Left kidney (tissue), 2 donors: Measurements from ENCODE around the gene EPS8L2. TPM values are rescaled to one million over a fixed set of nuclear protein-coding genes. Genes with fewer than 3 reads are reported as not detected.

Experiments used
- DNase-seq: peaks from one replicate; pipeline ENCODE4 v3.0.0-alpha.2; 2013
- polyA plus RNA-seq: library from polyadenylated mRNA; unstranded; fragments of 120-200 nt; gene quantifications from one replicate; pipeline ENCODE4 v1.2.1, GENCODE V29; 2013; ENCODE audit not compliant: insufficient read length

Gene EPS8L2
- polyA plus RNA-seq, 1 donor = 115 TPM

- no peak for DNase-seq
These were observed 2.5 kb upstream of the EPS8L2 start for GRCh38 chr11:703506-703905.

DNA sequence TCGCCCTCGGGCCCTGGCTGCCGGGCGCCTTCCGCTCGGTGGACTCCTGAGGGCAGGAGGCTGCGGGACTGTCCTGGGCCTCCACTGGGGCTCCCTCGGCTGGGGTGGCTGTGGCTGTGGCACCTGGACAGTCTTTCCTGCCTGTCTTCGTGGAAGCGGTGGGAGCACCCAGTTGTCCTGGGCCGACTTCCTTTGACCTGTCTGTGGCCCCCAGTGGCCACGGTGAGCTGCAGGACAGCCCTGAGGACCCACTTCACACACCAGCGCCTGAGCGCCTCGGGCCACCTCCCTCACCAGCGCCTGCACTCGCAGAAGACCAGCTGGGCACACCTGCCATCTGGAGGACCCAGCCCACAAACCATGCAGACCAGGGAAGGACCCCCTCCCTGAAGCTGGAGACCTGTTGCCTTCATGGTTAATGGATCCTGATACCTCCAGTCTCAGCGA lies 1.8 kb upstream of the EPS8L2 start:
- DNase-seq = no peak

DNA sequence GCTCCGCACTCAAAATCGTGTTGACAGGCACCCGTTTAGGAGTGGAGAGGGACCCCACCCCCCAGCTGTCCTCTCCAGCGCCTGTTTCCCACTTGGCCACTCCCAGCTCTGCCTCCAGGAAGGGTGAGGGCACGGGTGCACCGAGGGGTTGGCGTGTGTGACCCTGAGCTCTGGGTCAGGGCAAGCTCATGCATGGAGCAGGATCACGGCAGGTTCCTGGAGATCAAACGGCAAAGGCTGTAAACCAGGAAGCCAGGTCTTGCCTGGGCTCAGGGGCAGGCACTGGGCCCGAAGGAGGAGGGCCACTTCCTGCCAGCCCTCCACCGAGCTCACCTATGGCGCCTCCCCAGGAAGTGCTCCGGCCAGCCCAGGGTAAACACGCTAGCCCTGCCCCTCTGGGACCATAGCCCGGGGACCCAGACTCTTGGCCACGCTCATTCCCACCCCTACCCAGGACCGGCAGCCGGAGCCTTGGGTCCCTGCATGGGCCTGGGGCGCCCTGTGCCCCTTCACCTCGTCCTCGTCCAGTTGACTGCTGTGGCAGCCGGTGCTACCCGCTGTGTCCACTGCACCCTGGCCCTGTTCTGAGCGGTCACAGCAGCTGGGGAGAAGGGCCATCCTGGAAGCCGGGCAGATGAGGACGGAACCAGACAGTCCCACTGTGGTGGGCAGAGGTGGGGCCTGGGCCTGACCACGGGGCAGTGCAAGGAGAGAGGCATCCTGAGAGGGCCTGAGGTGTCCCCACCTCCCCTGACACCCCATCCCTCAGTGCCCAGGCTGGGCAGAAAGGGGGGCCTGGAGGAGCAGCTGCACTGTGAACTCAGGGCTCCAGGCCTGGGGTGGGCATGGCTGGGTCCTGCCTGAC lies 1.0 kb upstream of the EPS8L2 start:
- no peak for DNase-seq

DNA sequence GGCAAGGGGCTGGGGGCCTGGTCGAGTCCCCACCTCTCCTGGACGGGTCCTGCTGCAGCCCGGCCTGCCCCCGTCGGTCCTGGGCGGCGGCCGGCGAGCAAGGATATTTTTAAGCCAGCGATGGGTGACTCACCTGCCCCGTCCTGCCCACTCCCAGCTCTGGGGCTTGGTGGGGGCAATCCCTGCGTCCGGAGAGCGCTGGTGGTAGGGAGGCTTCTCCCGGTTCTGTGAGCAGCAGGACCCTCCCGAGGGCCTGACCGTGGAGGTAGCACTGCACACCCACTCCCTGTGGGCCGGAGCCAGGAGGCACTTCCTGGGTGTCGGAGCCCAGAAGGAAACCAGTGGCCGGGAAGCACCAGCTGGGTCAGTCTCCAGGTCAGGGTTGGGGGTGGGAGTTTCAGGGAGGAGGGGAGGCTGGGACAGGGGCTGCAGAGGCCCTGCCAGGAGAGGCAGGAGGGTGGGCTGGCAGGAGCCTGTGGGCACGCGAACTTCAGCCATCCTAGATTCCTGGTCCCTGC lies 467 bp downstream of the EPS8L2 start:
- no peak for DNase-seq

DNA sequence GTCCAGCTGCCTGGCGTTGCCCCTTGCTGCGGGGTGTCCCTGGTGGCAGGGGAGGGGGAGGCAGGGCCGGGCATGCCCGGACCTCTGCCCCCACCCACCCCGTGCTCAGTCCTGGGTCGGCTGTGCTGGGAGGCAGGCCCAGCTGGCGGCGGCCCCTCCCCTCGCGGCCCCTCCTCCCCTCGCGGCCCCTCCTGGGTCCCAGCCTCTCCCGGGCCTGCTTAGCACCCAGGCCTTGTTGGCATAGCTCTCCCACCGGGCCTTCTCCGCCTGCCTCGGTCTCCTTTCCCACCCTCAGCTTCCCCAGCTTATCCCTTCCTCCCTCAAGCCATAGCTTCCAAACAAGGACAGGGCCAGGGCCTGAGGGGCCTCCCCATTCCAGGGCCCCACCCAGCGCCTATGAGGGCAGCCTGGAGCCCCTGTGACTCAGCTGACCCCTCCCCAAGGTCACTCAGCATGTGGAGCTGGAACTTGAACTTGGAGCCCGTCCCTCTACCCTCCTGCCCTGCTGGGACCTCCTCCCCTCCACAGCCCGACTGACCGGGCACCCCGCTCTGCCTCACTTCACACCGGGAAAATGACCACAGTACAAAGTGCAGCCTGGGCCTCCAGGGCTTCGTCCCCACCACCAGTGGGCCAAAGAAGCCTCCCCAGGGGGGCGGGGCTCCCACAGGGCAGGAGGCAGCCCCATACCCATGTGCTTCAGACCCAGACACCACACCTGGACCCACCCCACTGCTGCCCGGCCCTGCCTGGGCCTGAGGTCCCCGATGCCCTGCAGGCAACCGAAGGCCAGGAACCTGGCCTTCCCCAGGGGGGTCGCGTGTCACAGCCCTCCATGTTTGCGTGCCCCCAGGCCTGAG lies 1.2 kb downstream of the EPS8L2 start:
- DNase-seq = no peak

- no peak for DNase-seq
These were observed 1.9 kb downstream of the EPS8L2 start for GRCh38 chr11:707817-708420.

DNA sequence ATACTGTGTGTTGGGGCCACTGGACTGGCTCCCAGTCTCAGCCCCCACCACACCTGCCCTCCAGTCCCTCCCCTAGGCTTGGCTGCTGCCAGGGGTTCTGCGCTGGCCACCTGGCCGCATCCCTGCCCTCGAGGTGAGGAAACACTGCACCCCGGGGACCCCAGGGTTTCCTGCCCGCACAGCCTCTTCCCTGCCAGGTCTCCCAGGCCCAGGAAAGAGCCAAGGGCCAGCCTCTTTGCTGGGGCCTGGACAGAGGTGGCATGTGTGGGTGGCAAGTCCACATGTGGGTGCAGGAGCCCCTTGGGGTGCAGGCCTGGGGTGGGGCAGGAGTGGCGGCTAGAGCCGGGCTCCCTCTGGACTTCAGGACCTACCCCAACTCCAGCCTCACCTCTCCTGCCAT lies 2.5 kb downstream of the EPS8L2 start:
- DNase-seq = no peak

DNA sequence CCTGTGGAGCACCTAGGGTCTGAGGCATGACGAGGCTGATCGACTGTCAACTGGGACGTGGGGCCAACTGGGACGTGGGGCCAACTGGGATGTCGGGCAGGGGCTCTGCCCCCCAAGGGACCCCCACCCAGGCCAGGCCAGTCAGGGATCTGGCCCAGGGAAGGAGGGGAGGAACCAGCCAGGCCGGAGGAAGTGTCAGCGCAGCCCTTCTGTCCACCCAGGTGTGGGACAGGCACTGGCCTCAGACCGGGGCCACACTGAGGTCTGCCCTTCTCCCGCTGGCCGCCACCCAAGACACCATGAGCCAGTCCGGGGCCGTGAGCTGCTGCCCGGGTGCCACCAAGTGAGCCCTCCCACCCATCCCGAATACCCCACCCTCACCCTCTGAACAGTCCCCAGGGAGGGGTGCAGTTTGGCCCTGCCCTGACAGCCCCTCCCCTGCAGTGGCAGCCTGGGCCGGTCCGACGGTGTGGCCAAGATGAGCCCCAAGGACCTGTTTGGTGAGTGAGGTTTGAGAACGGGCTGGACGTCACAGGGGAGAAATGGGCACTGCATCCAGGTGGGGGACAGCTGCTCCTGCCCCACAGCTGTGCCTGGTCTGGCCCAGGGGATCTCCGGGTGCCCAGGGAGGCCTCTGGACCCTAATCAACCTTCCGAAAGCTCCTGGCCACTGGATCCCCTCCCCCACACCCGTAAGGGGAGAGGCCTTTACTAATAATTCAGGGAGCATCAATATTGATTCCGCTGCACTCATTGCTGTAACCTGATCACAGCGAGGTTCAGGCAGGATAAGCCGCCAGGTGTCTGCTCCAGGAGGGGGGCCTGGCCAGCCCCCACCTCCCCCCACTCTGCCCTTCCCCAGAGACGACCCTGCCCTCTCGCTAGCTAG lies 3.3 kb downstream of the EPS8L2 start:
- DNase-seq = no peak

DNA sequence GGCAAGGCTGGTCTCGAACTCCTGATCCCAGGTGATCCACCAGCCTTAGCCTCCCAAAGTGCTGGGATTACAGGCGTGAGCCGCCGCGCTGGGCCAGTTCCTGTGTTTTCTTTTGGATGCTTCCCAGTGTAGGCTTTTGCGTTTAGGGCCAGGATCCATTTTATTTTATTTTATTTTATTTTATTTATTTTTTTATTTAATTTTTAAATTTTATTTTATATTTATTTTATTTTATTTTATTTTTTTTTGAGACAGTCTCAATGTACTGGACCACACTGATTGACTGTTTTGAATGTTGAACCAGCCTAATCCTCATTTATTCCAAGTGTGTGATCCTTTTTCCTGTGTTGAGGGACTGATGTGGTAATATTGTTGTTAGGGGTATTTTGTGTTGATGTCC lies 8.4 kb downstream of the EPS8L2 start:
- no peak for DNase-seq

- no peak for DNase-seq
These were observed 13.4 kb downstream of the EPS8L2 start for GRCh38 chr11:719214-720016.

DNA sequence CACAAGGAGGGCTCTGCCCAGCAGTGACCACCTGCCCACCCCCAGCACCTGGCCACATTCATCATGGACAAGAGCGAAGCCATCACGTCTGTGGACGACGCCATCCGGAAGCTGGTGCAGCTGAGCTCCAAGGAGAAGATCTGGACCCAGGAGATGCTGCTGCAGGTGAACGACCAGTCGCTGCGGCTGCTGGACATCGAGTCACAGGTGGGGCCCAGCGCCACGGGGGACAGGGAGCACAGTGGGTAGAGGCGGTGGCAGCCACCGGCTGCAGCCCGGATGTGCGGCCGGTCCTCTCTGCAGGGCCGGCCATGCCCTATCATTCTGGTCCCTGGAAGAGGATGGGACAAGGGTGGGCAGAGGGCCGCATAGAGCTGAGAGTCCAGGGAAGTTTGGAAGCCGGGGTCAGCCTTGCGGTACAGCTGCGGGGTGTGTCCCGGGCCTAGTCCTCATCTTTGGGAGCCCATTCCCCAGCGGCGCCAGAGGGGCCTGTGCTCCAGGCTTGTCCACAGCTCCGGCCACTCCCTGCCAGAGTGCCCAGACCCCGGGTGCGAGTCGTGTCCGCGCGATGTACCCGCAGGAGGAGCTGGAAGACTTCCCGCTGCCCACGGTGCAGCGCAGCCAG lies 14.1 kb downstream of the EPS8L2 start:
- no peak for DNase-seq

GRCh38 chr11:720642-721246 lies 14.7 kb downstream of the EPS8L2 start:
- no peak for DNase-seq

DNA sequence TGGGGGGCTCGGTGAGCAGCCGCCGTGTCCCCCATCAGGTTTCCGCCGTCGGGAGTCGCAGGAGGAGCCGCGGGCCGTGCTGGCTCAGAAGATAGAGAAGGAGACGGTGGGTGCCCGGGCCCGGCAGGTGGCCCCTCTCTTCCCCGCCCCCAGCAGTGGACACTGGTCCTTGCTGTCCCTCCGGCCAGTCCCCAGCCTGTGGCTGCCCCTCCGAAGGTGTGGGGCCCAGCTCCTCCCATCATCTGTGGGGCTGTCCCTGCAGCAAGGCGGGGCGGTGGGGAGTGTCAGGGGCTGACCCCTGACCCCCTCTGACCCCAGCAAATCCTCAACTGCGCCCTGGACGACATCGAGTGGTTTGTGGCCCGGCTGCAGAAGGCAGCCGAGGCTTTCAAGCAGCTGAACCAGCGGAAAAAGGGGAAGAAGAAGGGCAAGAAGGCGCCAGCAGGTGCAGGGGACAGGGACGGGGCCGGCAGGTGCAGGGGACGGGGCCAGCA lies 15.3 kb downstream of the EPS8L2 start:
- DNase-seq = no peak

GRCh38 chr11:721741-722345 lies 15.8 kb downstream of the EPS8L2 start:
- no peak for DNase-seq

DNA sequence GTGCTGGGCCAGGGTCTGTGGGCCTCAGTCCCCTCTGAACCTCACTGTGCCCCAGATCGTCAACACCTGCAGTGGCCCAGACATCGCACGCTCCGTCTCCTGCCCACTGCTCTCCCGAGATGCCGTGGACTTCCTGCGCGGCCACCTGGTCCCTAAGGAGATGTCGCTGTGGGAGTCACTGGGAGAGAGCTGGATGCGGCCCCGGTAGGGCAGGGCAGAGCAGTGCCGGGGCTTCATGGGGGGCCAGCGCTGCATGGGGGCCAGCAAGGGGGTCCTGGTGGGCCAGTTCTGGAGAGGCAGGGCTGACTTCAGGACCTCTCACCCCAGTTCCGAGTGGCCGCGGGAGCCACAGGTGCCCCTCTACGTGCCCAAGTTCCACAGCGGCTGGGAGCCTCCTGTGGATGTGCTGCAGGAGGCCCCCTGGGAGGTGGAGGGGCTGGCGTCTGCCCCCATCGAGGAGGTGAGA lies 16.3 kb downstream of the EPS8L2 start:
- DNase-seq = no peak

- no peak for DNase-seq
These were observed 17.3 kb downstream of the EPS8L2 start for GRCh38 chr11:723120-723883.

- no peak for DNase-seq
These were observed 18.2 kb downstream of the EPS8L2 start for GRCh38 chr11:724049-724777.
